Astrocyte (in vitro differentiated cells and primary cell): ENCODE measurements around the gene RAB3GAP2. TPM values are rescaled to one million over a fixed set of nuclear protein-coding genes. Genes with fewer than 3 reads are reported as not detected.

Experiments used
- DNase-seq: peaks from one replicate; pipeline ENCODE4 v3.0.0-alpha.2; 2010; ENCODE audit warnings: low read depth
- FAIRE-seq: peaks from 2 replicates; lab custom pipeline; 2011; peaks lifted over from hg19 to GRCh38; lab: Jason Lieb, UNC
- H2AFZ ChIP-seq: 2 replicates; pipeline ENCODE4 v1.6.0; 2012; ENCODE audit warnings: low read depth, low read length, inconsistent platforms
- H3K27ac ChIP-seq: 2 replicates; pipeline ENCODE4 v1.5.1; 2011; ENCODE audit warnings: low read depth, low read length, inconsistent platforms
- H3K27me3 ChIP-seq: 2 replicates; pipeline ENCODE4 v1.6.0; 2011; ENCODE audit warnings: low read length, inconsistent platforms; ENCODE audit not compliant: insufficient read depth
- H3K36me3 ChIP-seq: 2 replicates; pipeline ENCODE4 v1.5.1; 2011; ENCODE audit warnings: low read length, inconsistent platforms; ENCODE audit not compliant: insufficient read depth
- H3K4me1 ChIP-seq: 2 replicates; pipeline ENCODE4 v1.5.1; 2011; ENCODE audit warnings: low read length, inconsistent platforms; ENCODE audit not compliant: insufficient read depth
- H3K4me2 ChIP-seq: 2 replicates; pipeline ENCODE4 v1.6.0; 2012; ENCODE audit warnings: low read length, inconsistent platforms
- H3K4me3 ChIP-seq: 2 replicates; pipeline ENCODE4 v1.5.1; 2011; ENCODE audit warnings: low read depth, mild to moderate bottlenecking, low read length, inconsistent platforms; ENCODE audit not compliant: insufficient read depth
- H3K79me2 ChIP-seq: 2 replicates; pipeline ENCODE4 v1.6.0; 2012; ENCODE audit warnings: mild to moderate bottlenecking, low read length, inconsistent platforms; ENCODE audit not compliant: insufficient read depth
- H3K9ac ChIP-seq: 2 replicates; pipeline ENCODE4 v1.6.0; 2012; ENCODE audit warnings: mild to moderate bottlenecking, low read length, inconsistent platforms
- H3K9me3 ChIP-seq: 2 replicates; pipeline ENCODE4 v1.5.1; 2012; ENCODE audit warnings: low read depth, mild to moderate bottlenecking, low read length, inconsistent platforms; ENCODE audit not compliant: insufficient read depth
- H4K20me1 ChIP-seq: 2 replicates; pipeline ENCODE4 v1.6.0; 2012; ENCODE audit warnings: low read length, inconsistent platforms; ENCODE audit not compliant: insufficient read depth
- H3K27ac Mint-ChIP-seq: one replicate; pipeline ENCODE4 v1.8.0; 2021; ENCODE audit warnings: mild to moderate bottlenecking, mixed read lengths; ENCODE audit not compliant: unreplicated experiment
- H3K27me3 Mint-ChIP-seq: one replicate; pipeline ENCODE4 v1.8.0; 2021; ENCODE audit warnings: low read depth, mixed read lengths; ENCODE audit not compliant: unreplicated experiment
- H3K36me3 Mint-ChIP-seq: one replicate; pipeline ENCODE4 v1.8.0; 2021; ENCODE audit warnings: low read depth, mixed read lengths; ENCODE audit not compliant: unreplicated experiment
- H3K4me1 Mint-ChIP-seq: one replicate; pipeline ENCODE4 v1.8.0; 2021; ENCODE audit warnings: low read depth, mixed read lengths; ENCODE audit not compliant: unreplicated experiment
- H3K4me3 Mint-ChIP-seq: one replicate; pipeline ENCODE4 v1.8.0; 2021; ENCODE audit warnings: mild to moderate bottlenecking, moderate library complexity, mixed read lengths; ENCODE audit not compliant: unreplicated experiment
- H3K9me3 Mint-ChIP-seq: one replicate; pipeline ENCODE4 v1.8.0; 2021; ENCODE audit warnings: mild to moderate bottlenecking, mixed read lengths; ENCODE audit not compliant: unreplicated experiment
- EZH2 ChIP-seq: IDR thresholded peaks from 2 replicates; pipeline ENCODE4 v1.6.1; 2012; ENCODE audit warnings: mild to moderate bottlenecking, low read length, inconsistent platforms; ENCODE audit not compliant: insufficient read depth
- total RNA-seq: library from RNA; stranded (reverse); gene quantifications from 2 replicates; pipeline ENCODE4 v1.2.1, GENCODE V29; 2021
- TF ChIP-seq, protein P1 (sequence below): IDR thresholded peaks from 2 replicates; pipeline ENCODE4 v1.5.1; 2011; ENCODE audit warnings: low read depth, mild to moderate bottlenecking, inconsistent platforms, low read length, moderate library complexity; ENCODE audit not compliant: insufficient read depth

Gene RAB3GAP2
- total RNA-seq, 1 donor from 2014 or later = 68.1 TPM

DNA sequence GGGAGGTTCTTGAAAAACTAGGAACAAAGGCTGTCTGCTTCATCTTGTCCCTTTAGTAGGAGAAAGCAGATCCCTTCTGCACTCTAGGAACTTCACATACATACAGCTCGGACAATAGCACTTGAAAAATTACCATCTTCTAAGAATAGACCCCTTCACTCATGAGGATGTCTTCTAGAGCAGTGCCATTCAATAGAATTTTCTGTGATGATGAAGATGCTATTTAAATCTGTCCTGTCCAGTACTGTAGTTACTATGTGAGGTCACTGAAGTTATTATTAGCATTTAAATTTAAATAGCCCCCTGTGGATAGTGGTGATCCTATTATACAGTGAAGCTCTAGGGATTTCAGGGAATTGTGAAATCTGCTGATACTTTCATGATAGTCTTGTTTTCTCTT is 46.4 kb upstream of the RAB3GAP2 start:
- peaks cover 20% of the 10 kb centered on the region for H3K27me3 Mint-ChIP-seq
- no peak overlapping the region for H3K27ac ChIP-seq
- H3K4me3 Mint-ChIP-seq = no peak overlapping the region
- H3K36me3 Mint-ChIP-seq = no peaks in the 10 kb centered on the region
- no peak for FAIRE-seq
- no peaks in the 10 kb centered on the region for H4K20me1 ChIP-seq
- TF ChIP-seq, protein P1, sequence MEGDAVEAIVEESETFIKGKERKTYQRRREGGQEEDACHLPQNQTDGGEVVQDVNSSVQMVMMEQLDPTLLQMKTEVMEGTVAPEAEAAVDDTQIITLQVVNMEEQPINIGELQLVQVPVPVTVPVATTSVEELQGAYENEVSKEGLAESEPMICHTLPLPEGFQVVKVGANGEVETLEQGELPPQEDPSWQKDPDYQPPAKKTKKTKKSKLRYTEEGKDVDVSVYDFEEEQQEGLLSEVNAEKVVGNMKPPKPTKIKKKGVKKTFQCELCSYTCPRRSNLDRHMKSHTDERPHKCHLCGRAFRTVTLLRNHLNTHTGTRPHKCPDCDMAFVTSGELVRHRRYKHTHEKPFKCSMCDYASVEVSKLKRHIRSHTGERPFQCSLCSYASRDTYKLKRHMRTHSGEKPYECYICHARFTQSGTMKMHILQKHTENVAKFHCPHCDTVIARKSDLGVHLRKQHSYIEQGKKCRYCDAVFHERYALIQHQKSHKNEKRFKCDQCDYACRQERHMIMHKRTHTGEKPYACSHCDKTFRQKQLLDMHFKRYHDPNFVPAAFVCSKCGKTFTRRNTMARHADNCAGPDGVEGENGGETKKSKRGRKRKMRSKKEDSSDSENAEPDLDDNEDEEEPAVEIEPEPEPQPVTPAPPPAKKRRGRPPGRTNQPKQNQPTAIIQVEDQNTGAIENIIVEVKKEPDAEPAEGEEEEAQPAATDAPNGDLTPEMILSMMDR = no peak
- TF ChIP-seq EZH2 = no peak
- H3K9me3 Mint-ChIP-seq = peaks cover 3% of the 10 kb centered on the region
- DNase-seq = no peak
- no peak overlapping the region for H3K9ac ChIP-seq
- H2AFZ ChIP-seq = no peak overlapping the region
- H3K79me2 ChIP-seq = no peaks in the 10 kb centered on the region
- H3K4me3 ChIP-seq = no peak overlapping the region
- no peaks in the 10 kb centered on the region for H3K36me3 ChIP-seq
- H3K4me2 ChIP-seq = no peak overlapping the region
- peaks cover 2% of the 10 kb centered on the region for H3K27me3 ChIP-seq
- H3K27ac Mint-ChIP-seq = no peak overlapping the region
- H3K4me1 Mint-ChIP-seq = no peaks in the 10 kb centered on the region
- H3K4me1 ChIP-seq = no peaks in the 10 kb centered on the region
- no peaks in the 10 kb centered on the region for H3K9me3 ChIP-seq

DNA sequence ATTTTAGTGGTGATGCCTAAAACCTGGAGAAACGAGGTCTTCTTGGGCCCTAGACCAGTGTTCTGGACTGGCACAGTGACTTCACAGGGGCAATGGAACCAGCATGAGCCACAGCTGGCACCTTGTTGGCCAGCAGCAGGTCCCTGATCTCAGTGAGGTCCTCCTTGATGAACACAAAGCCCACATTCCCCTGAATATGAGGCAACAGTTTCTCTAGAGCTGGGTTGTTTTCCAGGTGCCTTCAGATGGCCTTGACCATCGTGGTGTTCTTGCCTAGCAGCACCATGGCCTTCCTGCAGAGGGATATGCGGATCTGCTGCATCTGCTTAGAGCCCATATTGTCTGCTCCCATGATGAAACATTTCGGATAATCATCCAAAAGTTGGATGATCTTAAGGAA is 44.9 kb upstream of the RAB3GAP2 start:
- Mint-ChIP-seq H3K9me3 (peaks cover 3% of the 10 kb centered on the region), H3K36me3 (no peaks in the 10 kb centered on the region), H3K4me1 (no peaks in the 10 kb centered on the region), H3K27ac (no peak overlapping the region), H3K4me3 (no peak overlapping the region), H3K27me3 (peaks cover 16% of the 10 kb centered on the region)
- H3K9ac ChIP-seq = no peak overlapping the region
- no peak overlapping the region for H2AFZ ChIP-seq
- no peaks in the 10 kb centered on the region for H3K79me2 ChIP-seq
- no peaks in the 10 kb centered on the region for H4K20me1 ChIP-seq
- H3K4me1 ChIP-seq = no peaks in the 10 kb centered on the region
- H3K27ac ChIP-seq = no peak overlapping the region
- no peak for DNase-seq
- H3K36me3 ChIP-seq = no peaks in the 10 kb centered on the region
- H3K9me3 ChIP-seq = no peaks in the 10 kb centered on the region
- no peak overlapping the region for H3K4me3 ChIP-seq
- no peak for FAIRE-seq
- peaks cover 2% of the 10 kb centered on the region for H3K27me3 ChIP-seq
- no peak for TF ChIP-seq EZH2
- TF ChIP-seq, protein P1 = no peak
- no peak overlapping the region for H3K4me2 ChIP-seq

DNA sequence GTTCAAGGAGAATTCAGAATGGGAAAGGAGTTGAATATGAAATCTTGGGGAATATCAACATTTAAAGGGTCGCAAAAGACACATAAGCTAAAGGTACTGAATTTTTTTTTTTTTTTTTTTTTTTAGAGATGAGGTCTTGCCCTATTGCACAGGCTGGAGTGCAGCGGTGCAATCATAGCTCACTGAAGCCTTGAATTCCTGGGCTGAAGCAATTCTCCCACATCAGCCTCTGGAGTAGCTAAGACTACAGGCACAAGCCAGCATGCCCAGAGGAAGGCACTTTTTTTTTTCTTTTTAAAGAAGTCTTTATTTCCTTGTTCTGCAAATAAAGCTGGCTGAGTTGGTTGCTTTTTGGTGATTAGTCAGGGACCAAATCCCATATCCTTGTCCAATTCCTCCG is 44.1 kb upstream of the RAB3GAP2 start:
- Histone ChIP-seq H3K4me3 (no peak overlapping the region), H3K4me2 (no peak overlapping the region), H3K79me2 (no peaks in the 10 kb centered on the region), H3K9me3 (no peaks in the 10 kb centered on the region), H3K27me3 (peaks cover 2% of the 10 kb centered on the region), H2AFZ (no peak overlapping the region), H3K9ac (no peak overlapping the region), H3K27ac (no peak overlapping the region), H3K4me1 (no peaks in the 10 kb centered on the region), H4K20me1 (no peaks in the 10 kb centered on the region), H3K36me3 (no peaks in the 10 kb centered on the region)
- FAIRE-seq = no peak
- TF ChIP-seq, protein P1 = no peak
- TF ChIP-seq EZH2 = no peak
- peaks cover 12% of the 10 kb centered on the region for H3K27me3 Mint-ChIP-seq
- no peaks in the 10 kb centered on the region for H3K4me1 Mint-ChIP-seq
- no peak for DNase-seq
- no peak overlapping the region for H3K4me3 Mint-ChIP-seq
- H3K36me3 Mint-ChIP-seq = no peaks in the 10 kb centered on the region
- H3K27ac Mint-ChIP-seq = no peak overlapping the region
- H3K9me3 Mint-ChIP-seq = peaks cover 3% of the 10 kb centered on the region
